ENCODE data around the gene FIBCD1. TPM values are rescaled to one million over a fixed set of nuclear protein-coding genes. Genes with fewer than 3 reads are reported as not detected.

The FIBCD1 gene
- total and polyA plus RNA-seq, 4 donors = 0.97 to 7.7 (median 4.1) TPM

- Histone ChIP-seq H3K9ac (ENCODE audit: insufficient read depth in 1 of 2, low read length in 2 of 2) (no peak overlapping the region), H3K4me3 (no peak overlapping the region), H3K4me1 (ENCODE audit: control insufficient read depth in 5 of 5, insufficient read depth in 5 of 5, low read length in 5 of 5) (peaks cover 0 to 15% (median 0%) of the 10 kb centered on the region in 5 donors), H3K9me3 (ENCODE audit: control insufficient read depth in 4 of 4, insufficient read depth in 3 of 4, low read length in 3 of 4) (peaks cover 0 to 2% (median 0%) of the 10 kb centered on the region in 4 donors), H3K27me3 (ENCODE audit: control insufficient read depth in 3 of 3, insufficient read depth in 3 of 3, low read length in 2 of 3) (peaks cover 0 to 34% (median 0%) of the 10 kb centered on the region in 3 donors), H3K27ac (ENCODE audit: low read depth in 1 of 2, low read length in 1 of 2) (no peak overlapping the region), H3K36me3 (ENCODE audit: control insufficient read depth in 4 of 4, insufficient read depth in 4 of 4, low read length in 4 of 4) (no peaks in the 10 kb centered on the region)
- 67 to 75% methylated on average over 16 of the region's 16 CpGs for WGBS, 2 donors
- ATAC-seq (ENCODE audit: insufficient read depth, low FRiP score) (no peak), DNase-seq (no peak)
- TF ChIP-seq, protein P1, sequence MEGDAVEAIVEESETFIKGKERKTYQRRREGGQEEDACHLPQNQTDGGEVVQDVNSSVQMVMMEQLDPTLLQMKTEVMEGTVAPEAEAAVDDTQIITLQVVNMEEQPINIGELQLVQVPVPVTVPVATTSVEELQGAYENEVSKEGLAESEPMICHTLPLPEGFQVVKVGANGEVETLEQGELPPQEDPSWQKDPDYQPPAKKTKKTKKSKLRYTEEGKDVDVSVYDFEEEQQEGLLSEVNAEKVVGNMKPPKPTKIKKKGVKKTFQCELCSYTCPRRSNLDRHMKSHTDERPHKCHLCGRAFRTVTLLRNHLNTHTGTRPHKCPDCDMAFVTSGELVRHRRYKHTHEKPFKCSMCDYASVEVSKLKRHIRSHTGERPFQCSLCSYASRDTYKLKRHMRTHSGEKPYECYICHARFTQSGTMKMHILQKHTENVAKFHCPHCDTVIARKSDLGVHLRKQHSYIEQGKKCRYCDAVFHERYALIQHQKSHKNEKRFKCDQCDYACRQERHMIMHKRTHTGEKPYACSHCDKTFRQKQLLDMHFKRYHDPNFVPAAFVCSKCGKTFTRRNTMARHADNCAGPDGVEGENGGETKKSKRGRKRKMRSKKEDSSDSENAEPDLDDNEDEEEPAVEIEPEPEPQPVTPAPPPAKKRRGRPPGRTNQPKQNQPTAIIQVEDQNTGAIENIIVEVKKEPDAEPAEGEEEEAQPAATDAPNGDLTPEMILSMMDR (IDR thresholded peaks at IDR 0.05; ENCODE audit: control extremely low read depth, extremely low read depth) = no peak
Observed at GRCh38 chr9:130922893-130923610, 16.0 kb downstream of the FIBCD1 start.

GRCh38 chr9:130921989-130922892, 16.8 kb downstream of the FIBCD1 start:
- Histone ChIP-seq H3K9me3 (ENCODE audit: control insufficient read depth in 4 of 4, insufficient read depth in 3 of 4, low read length in 3 of 4) (peaks cover 0 to 2% (median 0%) of the 10 kb centered on the region in 4 donors), H3K36me3 (ENCODE audit: control insufficient read depth in 4 of 4, insufficient read depth in 4 of 4, low read length in 4 of 4) (no peaks in the 10 kb centered on the region), H3K27me3 (ENCODE audit: control insufficient read depth in 3 of 3, insufficient read depth in 3 of 3, low read length in 2 of 3) (peaks cover 0 to 34% (median 0%) of the 10 kb centered on the region in 3 donors), H3K4me1 (ENCODE audit: control insufficient read depth in 5 of 5, insufficient read depth in 5 of 5, low read length in 5 of 5) (peaks cover 0 to 15% (median 0%) of the 10 kb centered on the region in 5 donors), H3K4me3 (no peak overlapping the region), H3K27ac (ENCODE audit: low read depth in 1 of 2, low read length in 1 of 2) (no peak overlapping the region), H3K9ac (ENCODE audit: insufficient read depth in 1 of 2, low read length in 2 of 2) (no peak overlapping the region)
- ATAC-seq (ENCODE audit: insufficient read depth, low FRiP score) = no peak
- no peak for DNase-seq
- 76 to 85% methylated on average over 31 of the region's 31 CpGs for WGBS, 2 donors
- TF ChIP-seq, protein P1 (IDR thresholded peaks at IDR 0.05; ENCODE audit: control extremely low read depth, extremely low read depth) = no peak

DNA sequence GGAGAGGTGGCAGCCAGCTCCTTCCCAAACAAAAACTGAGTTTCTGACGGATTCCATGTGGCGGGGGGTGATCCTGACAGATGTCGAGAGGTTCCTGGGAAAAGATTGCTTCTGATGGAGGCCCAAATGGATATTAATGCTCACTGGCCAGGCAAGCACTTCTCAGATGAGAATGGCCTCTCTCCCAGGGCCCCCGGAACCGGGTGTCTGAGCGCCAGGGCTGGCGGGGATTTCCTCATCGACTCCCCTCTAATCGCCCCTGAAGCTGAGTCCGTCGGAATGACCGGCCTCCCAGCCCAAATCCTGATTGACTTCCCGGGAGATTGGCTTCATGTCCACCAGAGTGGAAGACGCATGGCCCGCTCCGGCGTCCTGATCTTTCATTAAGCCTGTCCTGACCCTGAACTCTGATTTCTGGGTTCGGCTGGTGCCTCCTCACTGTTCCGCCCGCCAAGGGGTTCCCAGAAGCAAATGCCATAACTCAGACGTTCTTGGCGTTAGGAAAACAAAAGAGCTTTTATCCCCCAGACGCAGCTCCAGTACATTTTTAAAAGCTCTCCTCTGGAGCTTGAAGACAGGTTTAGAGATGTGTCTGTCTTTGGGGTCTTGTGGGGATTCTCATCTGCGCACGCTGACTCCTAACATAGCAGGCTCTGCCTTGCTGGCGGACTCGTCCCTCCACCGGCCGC, 17.6 kb downstream of the FIBCD1 start:
- Histone ChIP-seq H3K36me3 (ENCODE audit: control insufficient read depth in 4 of 4, insufficient read depth in 4 of 4, low read length in 4 of 4) (no peaks in the 10 kb centered on the region), H3K27me3 (ENCODE audit: control insufficient read depth in 3 of 3, insufficient read depth in 3 of 3, low read length in 2 of 3) (peaks cover 0 to 36% (median 0%) of the 10 kb centered on the region in 3 donors), H3K4me1 (ENCODE audit: control insufficient read depth in 5 of 5, insufficient read depth in 5 of 5, low read length in 5 of 5) (peaks cover 0 to 15% (median 0%) of the 10 kb centered on the region in 5 donors), H3K4me3 (no peak overlapping the region), H3K9me3 (ENCODE audit: control insufficient read depth in 4 of 4, insufficient read depth in 3 of 4, low read length in 3 of 4) (peaks cover 0 to 2% (median 0%) of the 10 kb centered on the region in 4 donors), H3K9ac (ENCODE audit: insufficient read depth in 1 of 2, low read length in 2 of 2) (no peak overlapping the region), H3K27ac (ENCODE audit: low read depth in 1 of 2, low read length in 1 of 2) (no peak overlapping the region)
- 56 to 71% methylated on average over 29 of the region's 29 CpGs for WGBS, 2 donors
- ATAC-seq (ENCODE audit: insufficient read depth, low FRiP score) (no peak), DNase-seq (peak; percentile 67 to 70 (median 68))
- TF ChIP-seq, protein P1 (IDR thresholded peaks at IDR 0.05; ENCODE audit: control extremely low read depth, extremely low read depth) = no peak

Measured in lung (tissue), 12 donors.